DMS 273 (cell line): ENCODE results near the gene PLPPR3.
A peak's percentile ranks its signal among the peaks of the same experiment; 100 is the strongest.

Experiments used
- DNase-seq: peaks from one replicate; lab custom pipeline; 2025; ENCODE audit not compliant: unreplicated experiment; lab: John Stamatoyannopoulos, UW

PLPPR3 gene

GRCh38 chr19:810077-810855, 11.5 kb downstream of the PLPPR3 start:
- DNase-seq = no peak

- DNase-seq = no peak
Measured at GRCh38 chr19:808423-808775, 13.4 kb downstream of the PLPPR3 start.

GRCh38 chr19:807627-808422, 13.9 kb downstream of the PLPPR3 start:
- DNase-seq = no peak

DNA sequence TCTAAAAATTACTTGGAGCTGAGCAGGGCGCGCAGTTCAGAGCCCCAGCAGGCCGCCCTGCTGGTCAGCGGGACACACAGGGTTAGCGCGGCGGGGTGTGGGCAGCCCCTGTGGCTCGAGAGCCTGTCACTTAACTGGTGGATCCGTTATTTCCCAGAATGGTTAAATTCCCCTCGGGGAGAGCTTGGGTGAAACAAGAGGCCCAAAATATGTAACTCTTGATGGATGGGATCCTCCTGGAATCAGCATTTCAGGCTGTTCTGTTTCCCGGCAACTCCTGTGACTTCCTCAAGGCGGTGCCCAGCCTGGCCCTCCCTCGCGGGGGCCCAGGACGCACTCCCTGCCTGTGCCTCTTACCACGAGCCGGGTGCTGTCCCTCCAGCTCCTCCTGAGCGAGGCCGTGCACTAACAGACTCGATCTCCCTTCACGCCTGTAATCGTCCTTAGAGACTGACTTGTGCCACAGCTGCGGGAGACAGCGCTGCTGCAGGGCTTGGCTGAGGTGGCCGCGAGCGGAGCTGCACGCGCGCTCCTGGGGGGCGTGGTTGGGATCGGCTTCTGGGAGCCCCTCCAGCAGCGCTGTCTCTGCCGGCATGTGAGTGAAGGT, 14.8 kb downstream of the PLPPR3 start:
- no peak for DNase-seq

- no peak for DNase-seq
Measured at GRCh38 chr19:805600-806550, 15.9 kb downstream of the PLPPR3 start.

DNA sequence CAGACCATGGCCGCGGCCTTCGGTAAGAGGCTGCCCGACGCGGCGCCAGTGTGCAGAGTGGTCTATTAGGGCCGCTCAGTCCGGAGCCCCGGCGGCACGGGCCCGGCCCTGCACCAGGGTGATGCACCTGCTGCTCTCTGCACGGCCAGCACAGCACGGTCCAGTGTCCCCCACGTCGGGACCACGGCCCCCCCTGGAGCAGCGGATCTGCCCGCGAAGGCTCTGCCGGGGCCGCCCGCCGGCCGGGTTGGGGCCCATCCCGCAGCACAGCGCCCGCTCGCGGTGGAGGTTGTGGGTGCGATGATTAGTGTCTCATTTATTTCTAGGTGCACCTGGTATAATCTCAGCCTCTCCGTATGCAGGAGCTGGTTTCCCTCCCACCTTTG, 16.6 kb downstream of the PLPPR3 start:
- no peak for DNase-seq

DNA sequence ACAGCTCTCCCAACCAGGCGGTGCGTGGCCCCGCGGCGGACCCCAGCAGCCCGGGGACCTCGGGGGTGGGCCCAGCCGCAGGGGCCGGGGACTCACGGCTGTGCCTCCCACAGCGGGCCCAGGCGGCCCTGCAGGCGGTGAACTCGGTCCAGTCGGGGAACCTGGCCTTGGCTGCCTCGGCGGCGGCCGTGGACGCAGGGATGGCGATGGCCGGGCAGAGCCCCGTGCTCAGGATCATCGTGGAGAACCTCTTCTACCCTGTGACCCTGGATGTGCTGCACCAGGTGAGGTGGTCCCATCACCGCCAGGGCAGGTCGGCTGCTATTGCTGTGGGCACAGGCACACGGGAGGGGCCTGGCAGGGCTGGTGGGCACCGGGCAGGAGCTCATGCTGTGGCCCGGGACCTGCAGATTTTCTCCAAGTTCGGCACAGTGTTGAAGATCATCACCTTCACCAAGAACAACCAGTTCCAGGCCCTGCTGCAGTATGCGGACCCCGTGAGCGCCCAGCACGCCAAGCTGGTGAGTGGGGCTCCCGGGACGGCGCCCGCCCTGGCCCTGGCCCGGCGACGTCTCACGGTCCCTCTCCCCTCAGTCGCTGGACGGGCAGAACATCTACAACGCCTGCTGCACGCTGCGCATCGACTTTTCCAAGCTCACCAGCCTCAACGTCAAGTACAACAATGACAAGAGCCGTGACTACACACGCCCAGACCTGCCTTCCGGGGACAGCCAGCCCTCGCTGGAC, 17.2 kb downstream of the PLPPR3 start:
- no peak for DNase-seq

- no peak for DNase-seq
Measured at GRCh38 chr19:803686-804418, 17.9 kb downstream of the PLPPR3 start.

- no peak for DNase-seq
Measured at GRCh38 chr19:803099-803561, 18.6 kb downstream of the PLPPR3 start.

DNA sequence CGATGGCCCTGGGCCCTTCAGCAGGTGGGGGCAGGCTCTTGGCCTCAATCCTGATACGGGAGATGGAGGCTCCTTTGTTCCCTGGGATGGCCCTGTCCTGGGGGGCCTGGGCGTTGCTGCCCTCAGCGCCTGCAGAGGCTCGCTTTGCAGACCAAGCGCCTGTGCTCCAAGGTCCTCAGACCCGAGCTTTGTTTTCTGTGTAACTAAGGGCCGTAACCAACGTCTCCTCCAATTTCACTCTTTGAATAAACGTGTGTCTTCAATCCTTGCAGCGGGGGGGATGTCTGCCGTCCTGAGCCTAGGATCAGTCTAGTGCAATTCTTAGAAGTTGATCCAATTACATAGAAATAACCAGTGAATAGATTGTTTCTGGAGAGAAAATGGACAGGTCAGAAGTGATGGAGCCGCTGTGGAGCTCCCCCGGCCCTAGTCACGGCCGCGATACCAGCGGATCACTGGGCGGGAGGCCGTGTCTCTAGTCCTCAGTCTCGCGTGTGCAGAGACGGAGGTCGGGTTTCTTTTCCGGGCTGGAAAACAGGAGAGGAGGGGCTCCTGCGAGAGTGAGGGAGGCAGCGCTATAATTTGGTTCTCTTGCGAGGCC, 19.2 kb downstream of the PLPPR3 start:
- DNase-seq = no peak

GRCh38 chr19:801861-802497, 19.8 kb downstream of the PLPPR3 start:
- DNase-seq = no peak

GRCh38 chr19:801030-801860, 20.5 kb downstream of the PLPPR3 start:
- DNase-seq = peak; percentile 71

GRCh38 chr19:800360-801029, 21.3 kb downstream of the PLPPR3 start:
- no peak for DNase-seq

DNA sequence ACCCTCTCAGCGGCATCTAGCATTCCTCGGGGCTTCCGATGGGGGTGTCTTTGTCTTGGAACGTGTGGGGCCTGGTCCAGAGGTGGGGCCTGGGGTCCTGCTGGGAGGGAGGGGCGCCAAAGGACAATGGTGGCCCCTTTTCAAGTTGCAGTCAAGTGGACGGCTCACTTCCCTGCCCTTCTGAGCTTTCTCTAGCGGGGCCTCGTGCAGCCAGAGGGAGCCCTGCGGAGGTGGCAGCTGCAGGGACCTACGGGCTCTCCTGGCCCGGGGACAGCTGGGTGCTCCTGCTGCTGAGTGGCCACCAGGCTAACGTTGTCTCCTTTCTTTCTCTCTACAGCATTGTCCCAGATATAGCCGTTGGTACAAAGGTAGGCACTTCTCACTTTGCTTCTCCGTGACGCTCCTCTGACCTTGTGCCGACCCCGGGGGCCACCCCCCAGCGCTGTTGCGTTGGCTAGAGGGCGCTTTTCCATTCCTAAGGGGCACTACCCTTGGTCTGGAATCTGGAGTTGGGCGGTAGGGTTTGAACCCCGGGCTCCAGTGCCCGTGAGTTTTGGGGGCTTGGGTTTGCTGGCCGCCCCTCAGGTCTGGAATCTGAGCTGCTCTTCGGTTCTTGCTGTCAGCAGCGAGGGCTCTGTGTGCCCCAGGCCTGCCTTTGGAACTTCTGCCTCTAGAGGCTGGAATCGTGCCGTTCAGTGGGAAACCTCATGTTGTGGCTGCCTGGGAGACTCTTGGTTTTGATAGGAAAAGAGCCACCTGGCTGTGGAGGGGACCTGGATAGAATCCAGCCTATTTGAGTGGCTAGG, 22.5 kb downstream of the PLPPR3 start:
- peak; percentile 83 for DNase-seq

GRCh38 chr19:798415-799075, 23.2 kb downstream of the PLPPR3 start:
- DNase-seq = no peak
